ENCODE data around the gene LSM7.

LSM7 gene

DNA sequence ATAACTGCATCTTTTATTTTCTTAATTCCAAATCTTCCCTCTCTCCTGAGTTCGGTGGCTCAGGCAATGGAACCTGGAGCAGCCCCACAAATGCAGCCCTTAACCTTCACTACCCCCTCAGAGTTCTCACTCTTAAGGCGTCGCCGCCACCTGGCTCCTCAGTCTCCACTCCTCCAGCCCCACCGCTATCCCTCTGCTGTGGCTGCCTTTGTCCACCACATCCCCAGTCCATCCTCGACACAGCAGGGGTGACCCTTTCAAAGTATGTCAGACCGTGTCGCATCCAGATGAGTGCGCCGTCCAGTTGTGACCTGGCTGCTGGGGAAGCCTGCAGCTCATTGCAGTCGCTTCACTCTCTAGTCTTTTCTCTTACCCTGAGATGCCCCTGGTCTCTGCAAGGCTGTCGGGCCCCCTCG is 1.1 kb upstream of the LSM7 start:
- Mint-ChIP-seq H3K36me3 (ENCODE audit: low read depth) (peaks cover 7% of the 10 kb centered on the region), H3K9me3 (no peaks in the 10 kb centered on the region), H3K27ac (peak overlapping the region; percentile 93), H3K27me3 (ENCODE audit: low read depth, poor library complexity) (no peaks in the 10 kb centered on the region), H3K4me1 (peaks cover 83% of the 10 kb centered on the region), H3K4me3 (peak overlapping the region; percentile 94)
- DNase-seq = no peak
- TF ChIP-seq, protein P1, sequence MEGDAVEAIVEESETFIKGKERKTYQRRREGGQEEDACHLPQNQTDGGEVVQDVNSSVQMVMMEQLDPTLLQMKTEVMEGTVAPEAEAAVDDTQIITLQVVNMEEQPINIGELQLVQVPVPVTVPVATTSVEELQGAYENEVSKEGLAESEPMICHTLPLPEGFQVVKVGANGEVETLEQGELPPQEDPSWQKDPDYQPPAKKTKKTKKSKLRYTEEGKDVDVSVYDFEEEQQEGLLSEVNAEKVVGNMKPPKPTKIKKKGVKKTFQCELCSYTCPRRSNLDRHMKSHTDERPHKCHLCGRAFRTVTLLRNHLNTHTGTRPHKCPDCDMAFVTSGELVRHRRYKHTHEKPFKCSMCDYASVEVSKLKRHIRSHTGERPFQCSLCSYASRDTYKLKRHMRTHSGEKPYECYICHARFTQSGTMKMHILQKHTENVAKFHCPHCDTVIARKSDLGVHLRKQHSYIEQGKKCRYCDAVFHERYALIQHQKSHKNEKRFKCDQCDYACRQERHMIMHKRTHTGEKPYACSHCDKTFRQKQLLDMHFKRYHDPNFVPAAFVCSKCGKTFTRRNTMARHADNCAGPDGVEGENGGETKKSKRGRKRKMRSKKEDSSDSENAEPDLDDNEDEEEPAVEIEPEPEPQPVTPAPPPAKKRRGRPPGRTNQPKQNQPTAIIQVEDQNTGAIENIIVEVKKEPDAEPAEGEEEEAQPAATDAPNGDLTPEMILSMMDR (IDR thresholded peaks at IDR 0.05) = no peak

DNA sequence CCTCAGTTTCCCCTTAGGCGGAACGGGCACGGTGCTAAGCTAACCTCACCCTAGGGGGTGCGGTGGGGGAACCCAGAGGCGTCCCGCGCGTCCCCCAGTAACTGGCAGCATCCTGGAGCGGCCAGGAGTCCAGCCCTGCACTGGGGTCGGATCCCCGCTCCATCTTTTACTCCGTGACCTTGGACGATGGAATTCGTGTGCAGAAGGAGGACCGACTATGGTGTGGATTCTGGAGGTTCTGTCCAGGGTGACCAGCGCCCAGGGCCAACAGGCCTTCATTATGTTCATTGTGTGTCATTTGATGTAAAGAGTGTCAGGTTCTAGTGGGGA is 728 bp upstream of the LSM7 start:
- no peaks in the 10 kb centered on the region for H3K27me3 Mint-ChIP-seq (ENCODE audit: low read depth, poor library complexity)
- no peaks in the 10 kb centered on the region for H3K9me3 Mint-ChIP-seq
- H3K36me3 Mint-ChIP-seq (ENCODE audit: low read depth) = peaks cover 7% of the 10 kb centered on the region
- H3K4me1 Mint-ChIP-seq = peaks cover 87% of the 10 kb centered on the region
- peak overlapping the region; percentile 93 for H3K27ac Mint-ChIP-seq
- TF ChIP-seq, protein P1 (IDR thresholded peaks at IDR 0.05) = no peak
- DNase-seq = no peak
- peak overlapping the region; percentile 94 for H3K4me3 Mint-ChIP-seq

GRCh38 chr19:2327773-2328400 is 499 bp downstream of the LSM7 start:
- Mint-ChIP-seq H3K4me1 (peaks cover 85% of the 10 kb centered on the region), H3K27ac (peak overlapping the region; percentile 99), H3K9me3 (no peaks in the 10 kb centered on the region), H3K27me3 (ENCODE audit: low read depth, poor library complexity) (no peaks in the 10 kb centered on the region), H3K4me3 (peak overlapping the region; percentile 100), H3K36me3 (ENCODE audit: low read depth) (peaks cover 7% of the 10 kb centered on the region)
- TF ChIP-seq, protein P1 (IDR thresholded peaks at IDR 0.05) = no peak
- DNase-seq = no peak

GRCh38 chr19:2326699-2327360 is 1.6 kb downstream of the LSM7 start:
- TF ChIP-seq, protein P1 (IDR thresholded peaks at IDR 0.05) = no peak
- no peaks in the 10 kb centered on the region for H3K27me3 Mint-ChIP-seq (ENCODE audit: low read depth, poor library complexity)

GRCh38 chr19:2325281-2326046 is 2.9 kb downstream of the LSM7 start:
- no peak for DNase-seq
- H3K9me3 Mint-ChIP-seq = no peaks in the 10 kb centered on the region
- TF ChIP-seq, protein P1 (IDR thresholded peaks at IDR 0.05) = no peak
- peak overlapping the region; percentile 55 for H3K27ac Mint-ChIP-seq
- peaks cover 64% of the 10 kb centered on the region for H3K4me1 Mint-ChIP-seq
- no peaks in the 10 kb centered on the region for H3K27me3 Mint-ChIP-seq (ENCODE audit: low read depth, poor library complexity)
- peak overlapping the region; percentile 78 for H3K4me3 Mint-ChIP-seq
- peaks cover 7% of the 10 kb centered on the region for H3K36me3 Mint-ChIP-seq (ENCODE audit: low read depth)

More at GRCh38 chr19:2326699-2327360, 1.6 kb downstream of the LSM7 start:
- Mint-ChIP-seq H3K4me3 (peak overlapping the region; percentile 100), H3K27ac (peak overlapping the region; percentile 92), H3K36me3 (ENCODE audit: low read depth) (peaks cover 7% of the 10 kb centered on the region), H3K9me3 (no peaks in the 10 kb centered on the region), H3K4me1 (peaks cover 77% of the 10 kb centered on the region)
- no peak for DNase-seq

Measured in nephron progenitor cell (in vitro differentiated cells).